ENCODE data around the gene SUSD1.

The SUSD1 gene

GRCh38 chr9:112021742-112022141 is 153.4 kb downstream of the SUSD1 start:
- DNase-seq (ENCODE audit: extremely low read depth, low read depth): no peak
- no peak overlapping the region for H3K4me3 ChIP-seq (replicated peaks; ENCODE audit: low read depth, low read length)
- TF ChIP-seq CTCF (IDR thresholded peaks at IDR 0.05; ENCODE audit: low read depth, low read length, missing control alignments): no peak

- no peak overlapping the region for H3K4me3 ChIP-seq (replicated peaks; ENCODE audit: low read depth, low read length)
- DNase-seq (ENCODE audit: extremely low read depth, low read depth): no peak
- TF ChIP-seq CTCF (IDR thresholded peaks at IDR 0.05; ENCODE audit: low read depth, low read length, missing control alignments): no peak
Measured at GRCh38 chr9:112020680-112021596, 154.2 kb downstream of the SUSD1 start.

GRCh38 chr9:112017878-112018277 is 157.2 kb downstream of the SUSD1 start:
- TF ChIP-seq CTCF (IDR thresholded peaks at IDR 0.05; ENCODE audit: low read depth, low read length, missing control alignments): no peak
- H3K4me3 ChIP-seq (replicated peaks; ENCODE audit: low read depth, low read length): no peak overlapping the region
- no peak for DNase-seq (ENCODE audit: extremely low read depth, low read depth)

GRCh38 chr9:112015736-112016135 is 159.4 kb downstream of the SUSD1 start:
- H3K4me3 ChIP-seq (replicated peaks; ENCODE audit: low read depth, low read length): no peak overlapping the region
- no peak for TF ChIP-seq CTCF (IDR thresholded peaks at IDR 0.05; ENCODE audit: low read depth, low read length, missing control alignments)
- DNase-seq (ENCODE audit: extremely low read depth, low read depth): no peak

GRCh38 chr9:112015149-112015548 is 159.9 kb downstream of the SUSD1 start:
- no peak overlapping the region for H3K4me3 ChIP-seq (replicated peaks; ENCODE audit: low read depth, low read length)
- DNase-seq (ENCODE audit: extremely low read depth, low read depth): no peak
- no peak for TF ChIP-seq CTCF (IDR thresholded peaks at IDR 0.05; ENCODE audit: low read depth, low read length, missing control alignments)

GRCh38 chr9:112013266-112013665 is 161.8 kb downstream of the SUSD1 start:
- H3K4me3 ChIP-seq (replicated peaks; ENCODE audit: low read depth, low read length): no peak overlapping the region
- DNase-seq (ENCODE audit: extremely low read depth, low read depth): no peak
- TF ChIP-seq CTCF (IDR thresholded peaks at IDR 0.05; ENCODE audit: low read depth, low read length, missing control alignments): no peak
